Activated naive CD4-positive, alpha-beta T cell treated with anti-CD3 and anti-CD28 coated beads, Interleukin-2, amount 50 U/mL, for 72 hours (primary cell): ENCODE measurements around the gene DIMT1. TPM values are rescaled to one million over a fixed set of nuclear protein-coding genes. Genes with fewer than 3 reads are reported as not detected.

Experiments
- total RNA-seq, 2 donors: library from RNA; stranded (reverse); gene quantifications; one replicate each; pipeline ENCODE4 v1.2.3, GENCODE V29; 2022

Gene DIMT1
- total RNA-seq, 2 donors from 2014 or later: 43.7 to 44.8 TPM

Other genes with a start within 250 kb of the DIMT1 start
- gene KIF2A, start 97.7 kb downstream of the DIMT1 start, total RNA-seq: 100 to 1,000 TPM; 142 to 155 TPM
- gene IPO11, start 8.9 kb upstream of the DIMT1 start, total RNA-seq: 10 to 100 TPM; 46.2 to 49.9 TPM
- 1 to 10 TPM; 2.0 to 2.1 TPM for gene LRRC70, start 174.9 kb upstream of the DIMT1 start, total RNA-seq